ENCODE data around the gene PARK7.

PARK7 gene

DNA sequence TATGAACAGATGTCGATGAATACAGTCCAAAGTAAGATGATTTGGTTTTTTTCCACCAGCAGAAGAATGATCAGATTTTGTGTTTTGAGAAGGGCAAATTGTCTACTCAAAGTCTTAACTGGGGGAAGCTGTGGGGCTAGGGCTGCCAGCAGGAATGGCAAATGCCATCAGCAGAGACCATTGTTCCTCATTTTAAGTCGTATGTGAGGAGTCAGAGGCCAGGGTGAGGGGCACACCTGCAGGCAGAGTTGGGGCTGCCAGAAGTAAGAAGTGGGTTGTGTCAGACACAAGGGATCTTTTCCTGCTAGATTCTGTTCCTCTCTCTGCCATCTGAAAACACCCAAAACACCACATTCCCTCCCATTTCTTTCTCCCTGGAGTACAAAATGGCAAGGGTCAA, 8.7 kb downstream of the PARK7 start:
- DNase-seq (ENCODE audit: insufficient read length) (no peak), FAIRE-seq (no peak)
- TF ChIP-seq TAF1 (IDR thresholded peaks at IDR 0.05; ENCODE audit: borderline replicate concordance, low read depth, low read length), result no peak
- TF ChIP-seq POLR2AphosphoS5 (IDR thresholded peaks at IDR 0.05; ENCODE audit: low read depth, low read length), result no peak
- TF ChIP-seq POLR2A (IDR thresholded peaks at IDR 0.05; ENCODE audit: low read depth, low read length), result no peak

DNA sequence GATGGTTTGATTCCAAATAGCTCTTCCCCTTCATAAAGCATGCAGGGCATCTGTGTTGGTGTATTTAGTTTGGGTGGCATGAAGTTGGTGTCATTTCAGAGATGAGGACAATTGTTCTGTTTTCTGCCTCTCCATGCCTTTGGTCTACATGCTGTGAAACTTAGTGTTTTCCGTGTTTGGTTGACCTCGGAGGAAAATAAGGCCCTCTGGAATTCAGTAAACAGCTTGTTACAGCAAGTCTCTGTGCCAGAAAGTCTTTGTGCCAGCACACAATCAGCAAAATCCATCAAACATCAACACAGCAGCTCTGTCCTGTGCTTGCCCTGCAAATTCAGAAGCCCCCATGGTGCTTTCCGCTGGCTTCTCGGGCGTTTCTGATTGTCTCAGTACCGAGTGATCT, 9.5 kb downstream of the PARK7 start:
- no peak for TF ChIP-seq TAF1 (IDR thresholded peaks at IDR 0.05; ENCODE audit: borderline replicate concordance, low read depth, low read length)
- no peak for TF ChIP-seq POLR2A (IDR thresholded peaks at IDR 0.05; ENCODE audit: low read depth, low read length)
- no peak for TF ChIP-seq POLR2AphosphoS5 (IDR thresholded peaks at IDR 0.05; ENCODE audit: low read depth, low read length)
- FAIRE-seq (no peak), DNase-seq (ENCODE audit: insufficient read length) (no peak)

DNA sequence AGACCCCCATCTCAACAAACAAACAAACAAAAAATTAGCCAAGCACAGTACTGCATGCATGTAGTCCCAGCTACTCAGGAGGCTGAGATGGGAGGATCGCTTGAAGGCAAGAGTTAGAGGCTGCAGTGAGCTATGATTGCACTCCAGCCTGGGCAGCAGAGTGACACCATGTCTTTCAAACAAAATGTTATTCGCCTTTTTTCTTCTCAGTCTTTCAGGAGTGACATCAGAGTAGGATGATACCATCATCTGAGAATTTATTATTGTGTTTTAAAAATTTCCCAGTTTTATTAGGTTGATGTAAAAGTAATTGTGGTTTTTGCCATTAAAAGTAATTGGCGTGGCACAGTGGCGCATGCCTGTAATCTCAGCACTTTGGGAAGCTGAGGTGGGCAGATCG, 10.8 kb downstream of the PARK7 start:
- no peak for DNase-seq (ENCODE audit: insufficient read length)
- FAIRE-seq, result no peak

DNA sequence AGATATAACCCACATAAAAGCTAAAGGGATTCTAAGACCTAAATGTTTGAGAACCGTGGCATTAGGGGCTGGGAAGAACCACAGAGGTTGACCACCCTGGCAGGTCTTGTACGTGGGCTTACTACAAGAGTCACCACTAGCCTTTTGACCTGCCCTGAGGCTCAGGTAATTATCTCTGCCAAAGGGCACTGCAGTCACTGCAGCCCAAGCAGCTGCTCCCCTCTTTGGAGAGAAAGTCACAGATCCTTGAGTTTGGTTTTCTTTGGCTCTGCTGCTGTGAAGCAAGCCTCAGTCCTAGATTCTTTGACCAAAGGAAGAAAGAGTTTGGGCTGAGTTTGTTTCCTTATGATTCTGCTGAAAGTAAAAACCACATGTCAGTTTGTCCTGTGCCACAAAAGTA, 11.6 kb downstream of the PARK7 start:
- TF ChIP-seq TAF1 (IDR thresholded peaks at IDR 0.05; ENCODE audit: borderline replicate concordance, low read depth, low read length) (no peak), POLR2A (IDR thresholded peaks at IDR 0.05; ENCODE audit: low read depth, low read length) (no peak), POLR2AphosphoS5 (IDR thresholded peaks at IDR 0.05; ENCODE audit: low read depth, low read length) (no peak)
- FAIRE-seq (no peak), DNase-seq (ENCODE audit: insufficient read length) (no peak)

More for the DNA sequence above, 10.8 kb downstream of the PARK7 start:
- TF ChIP-seq POLR2AphosphoS5 (IDR thresholded peaks at IDR 0.05; ENCODE audit: low read depth, low read length) (no peak), POLR2A (IDR thresholded peaks at IDR 0.05; ENCODE audit: low read depth, low read length) (no peak), TAF1 (IDR thresholded peaks at IDR 0.05; ENCODE audit: borderline replicate concordance, low read depth, low read length) (no peak)

DNA sequence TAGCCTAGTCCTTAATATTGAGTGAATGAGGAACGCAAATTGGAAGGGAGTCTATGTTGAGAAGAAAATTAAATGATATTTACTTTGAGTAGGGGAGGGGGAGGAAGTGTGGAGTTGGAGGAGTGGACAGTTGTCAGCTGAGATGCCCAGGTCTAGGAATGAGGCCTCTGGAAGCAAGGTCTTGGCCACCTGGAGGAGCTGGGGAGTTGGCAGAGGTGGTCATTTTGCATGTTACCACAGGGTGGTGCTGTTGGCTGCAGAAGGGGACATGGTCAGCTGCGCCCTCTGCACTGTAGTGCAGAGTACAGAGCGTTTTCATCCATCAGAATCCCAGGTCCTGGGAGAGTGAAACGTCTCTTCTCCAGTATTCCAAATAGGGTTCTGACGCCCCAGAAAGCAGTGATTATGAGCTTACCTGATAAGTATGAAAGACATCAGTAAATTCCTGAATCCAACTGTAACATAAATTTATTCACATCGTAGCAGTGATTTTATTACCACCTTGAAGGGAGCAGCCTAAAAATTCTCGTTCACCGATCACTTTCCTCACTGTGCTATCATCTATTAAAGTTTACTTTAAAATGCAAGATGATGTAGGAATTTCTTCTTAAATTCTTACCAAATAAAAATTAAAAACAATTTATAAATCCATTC, 13.8 kb downstream of the PARK7 start:
- peak; percentile 51 for FAIRE-seq
- TF ChIP-seq POLR2A (IDR thresholded peaks at IDR 0.05; ENCODE audit: low read depth, low read length), result no peak
- DNase-seq (ENCODE audit: insufficient read length), result peak; percentile 37

DNA sequence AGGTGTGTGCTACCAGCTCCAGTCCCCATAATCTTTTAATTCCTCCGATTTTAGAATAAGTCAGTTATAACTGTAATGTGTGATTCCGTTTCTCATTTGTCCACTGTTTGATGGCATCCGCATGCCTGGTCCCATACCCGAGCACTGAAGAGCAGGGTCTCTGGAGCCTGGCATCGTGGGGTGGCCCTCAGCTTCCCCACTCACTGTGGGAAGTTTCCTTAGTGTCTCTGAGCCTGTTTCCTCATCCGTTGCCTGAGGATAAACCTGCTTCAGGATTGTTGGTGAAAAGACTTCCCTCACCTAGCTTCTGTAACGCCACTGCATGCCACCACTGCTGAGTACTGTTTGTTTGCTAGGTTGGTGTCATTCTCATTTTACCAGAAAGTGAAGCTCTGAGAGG, 19.5 kb downstream of the PARK7 start:
- TF ChIP-seq POLR2A (IDR thresholded peaks at IDR 0.05; ENCODE audit: low read depth, low read length), result no peak
- no peak for TF ChIP-seq TAF1 (IDR thresholded peaks at IDR 0.05; ENCODE audit: borderline replicate concordance, low read depth, low read length)
- DNase-seq (ENCODE audit: insufficient read length) (no peak), FAIRE-seq (no peak)

DNA sequence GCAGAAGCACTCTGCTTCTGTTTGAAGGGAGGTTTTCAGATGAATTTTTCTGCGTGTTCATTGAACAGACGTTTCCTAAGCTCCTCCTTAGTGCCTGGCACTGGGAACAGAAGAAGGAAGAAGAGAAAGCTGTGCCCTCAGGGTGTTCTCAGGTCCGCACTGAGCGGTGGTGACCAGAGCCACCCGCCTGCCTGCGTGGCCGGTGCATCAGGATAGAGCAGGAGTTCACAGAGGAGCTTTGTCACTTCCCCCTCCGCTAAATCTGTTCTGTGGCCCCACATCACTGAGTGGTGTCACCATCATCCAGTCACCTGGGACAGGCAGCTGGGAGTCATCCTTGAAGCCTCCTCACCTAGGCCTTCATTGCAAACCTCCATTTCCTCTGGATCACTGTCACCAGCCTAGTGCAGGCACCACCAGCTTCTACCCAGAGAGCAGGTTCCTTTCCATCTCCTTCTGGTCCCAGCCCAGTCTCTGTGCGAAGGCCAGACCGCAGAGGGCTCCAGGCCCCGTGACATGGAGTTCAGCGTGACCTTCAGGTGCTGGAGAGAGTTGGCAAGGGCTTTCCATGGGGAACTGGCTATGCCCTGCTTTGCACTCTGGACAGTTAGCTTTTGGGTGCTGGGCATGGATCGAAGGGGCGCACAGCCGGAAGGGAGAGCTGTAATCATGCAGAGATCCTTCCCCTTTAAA, 21.7 kb downstream of the PARK7 start:
- TF ChIP-seq POLR2AphosphoS5 (IDR thresholded peaks at IDR 0.05; ENCODE audit: low read depth, low read length) (no peak), POLR2A (IDR thresholded peaks at IDR 0.05; ENCODE audit: low read depth, low read length) (no peak), TAF1 (IDR thresholded peaks at IDR 0.05; ENCODE audit: borderline replicate concordance, low read depth, low read length) (no peak)

DNA sequence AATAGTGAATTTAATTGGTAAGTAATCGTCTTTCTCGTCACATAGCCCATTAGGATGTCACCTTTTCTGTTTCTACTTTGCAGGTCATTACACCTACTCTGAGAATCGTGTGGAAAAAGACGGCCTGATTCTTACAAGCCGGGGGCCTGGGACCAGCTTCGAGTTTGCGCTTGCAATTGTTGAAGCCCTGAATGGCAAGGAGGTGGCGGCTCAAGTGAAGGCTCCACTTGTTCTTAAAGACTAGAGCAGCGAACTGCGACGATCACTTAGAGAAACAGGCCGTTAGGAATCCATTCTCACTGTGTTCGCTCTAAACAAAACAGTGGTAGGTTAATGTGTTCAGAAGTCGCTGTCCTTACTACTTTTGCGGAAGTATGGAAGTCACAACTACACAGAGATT, 23.3 kb downstream of the PARK7 start:
- TF ChIP-seq POLR2A (IDR thresholded peaks at IDR 0.05; ENCODE audit: low read depth, low read length) (no peak), TAF1 (IDR thresholded peaks at IDR 0.05; ENCODE audit: borderline replicate concordance, low read depth, low read length) (no peak), POLR2AphosphoS5 (IDR thresholded peaks at IDR 0.05; ENCODE audit: low read depth, low read length) (no peak)
- FAIRE-seq (no peak), DNase-seq (ENCODE audit: insufficient read length) (no peak)

More for the DNA sequence above, 21.7 kb downstream of the PARK7 start:
- DNase-seq (ENCODE audit: insufficient read length) (no peak), FAIRE-seq (no peak)

DNA sequence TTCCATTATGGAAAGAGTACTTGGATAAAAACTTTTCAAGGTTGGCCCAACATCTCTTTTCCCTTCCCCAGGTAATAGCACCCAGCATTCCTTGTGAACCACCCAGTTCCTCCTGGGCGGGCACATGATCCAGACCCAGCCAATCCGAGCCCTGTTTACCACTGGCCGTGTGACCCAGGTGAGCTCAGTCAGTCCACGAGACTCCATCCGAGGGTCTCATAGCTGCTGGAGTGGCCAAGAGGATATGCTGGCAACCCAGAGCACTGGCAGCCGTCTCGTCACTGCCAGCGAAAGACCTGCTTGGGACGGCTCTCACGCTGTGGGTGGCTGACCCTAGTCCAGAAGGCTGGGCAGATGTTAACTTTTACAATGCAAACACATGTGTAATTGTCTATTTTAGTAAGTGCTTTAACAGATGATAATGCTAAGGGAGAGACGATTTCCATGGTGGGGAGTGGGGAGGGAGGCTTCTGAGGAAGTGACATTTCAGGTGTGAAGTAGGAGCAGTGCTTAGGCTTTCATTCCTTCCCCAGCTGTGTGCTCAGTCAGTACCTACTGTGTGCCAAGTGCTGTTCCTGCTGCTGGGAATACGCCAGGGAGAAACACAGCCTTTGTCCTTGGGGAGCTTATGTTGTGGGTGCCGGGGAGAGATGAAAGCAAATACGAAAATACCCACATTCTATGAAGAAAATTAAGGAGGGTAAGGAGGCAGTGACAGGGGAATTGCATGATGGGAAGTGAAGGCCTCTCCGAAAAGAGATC, 24.5 kb downstream of the PARK7 start:
- FAIRE-seq (no peak), DNase-seq (ENCODE audit: insufficient read length) (no peak)
- no peak for TF ChIP-seq TAF1 (IDR thresholded peaks at IDR 0.05; ENCODE audit: borderline replicate concordance, low read depth, low read length)
- no peak for TF ChIP-seq POLR2AphosphoS5 (IDR thresholded peaks at IDR 0.05; ENCODE audit: low read depth, low read length)
- no peak for TF ChIP-seq POLR2A (IDR thresholded peaks at IDR 0.05; ENCODE audit: low read depth, low read length)

DNA sequence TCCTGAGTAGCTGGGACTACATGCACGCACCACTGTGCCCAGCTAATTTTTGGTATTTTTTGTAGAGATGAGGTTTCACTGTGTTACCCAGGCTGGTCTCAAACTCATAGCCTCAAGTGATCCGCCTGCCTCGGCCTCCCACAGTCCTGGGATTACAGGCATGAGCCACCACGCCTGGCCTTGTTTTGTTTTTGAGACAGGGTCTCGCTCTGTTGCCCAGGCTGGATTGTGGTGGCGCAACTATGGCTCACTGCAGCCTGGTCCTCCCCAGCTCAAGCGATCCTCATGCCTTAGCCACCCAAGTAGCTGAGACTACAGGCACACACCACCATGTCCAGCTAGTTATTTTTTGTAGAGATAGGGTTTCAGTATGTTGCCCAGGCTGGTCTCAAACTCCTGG, 26.0 kb downstream of the PARK7 start:
- FAIRE-seq, result no peak
- no peak for TF ChIP-seq TAF1 (IDR thresholded peaks at IDR 0.05; ENCODE audit: borderline replicate concordance, low read depth, low read length)
- TF ChIP-seq POLR2A (IDR thresholded peaks at IDR 0.05; ENCODE audit: low read depth, low read length), result no peak
- no peak for DNase-seq (ENCODE audit: insufficient read length)

DNA sequence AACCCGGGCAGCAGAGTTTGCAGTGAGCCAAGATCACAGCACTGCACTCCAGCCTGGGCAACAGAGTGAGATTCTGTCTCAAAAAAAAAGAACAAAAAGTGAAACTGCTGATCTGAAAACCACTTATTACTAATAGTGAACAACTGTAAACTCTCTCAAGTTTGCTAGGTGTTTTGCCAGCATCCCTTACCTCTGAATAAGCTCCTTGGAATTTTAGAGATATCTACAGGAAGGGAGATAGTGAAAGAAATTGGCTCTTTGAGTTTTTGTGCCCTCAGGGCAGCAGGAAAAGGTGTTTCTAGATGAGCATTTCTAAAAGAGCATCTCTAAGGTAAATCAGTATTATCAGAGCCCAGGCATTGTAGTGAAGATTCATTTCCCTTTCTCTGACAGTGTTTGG, 27.1 kb downstream of the PARK7 start:
- TF ChIP-seq POLR2AphosphoS5 (IDR thresholded peaks at IDR 0.05; ENCODE audit: low read depth, low read length) (no peak), TAF1 (IDR thresholded peaks at IDR 0.05; ENCODE audit: borderline replicate concordance, low read depth, low read length) (no peak), POLR2A (IDR thresholded peaks at IDR 0.05; ENCODE audit: low read depth, low read length) (no peak)
- DNase-seq (ENCODE audit: insufficient read length) (no peak), FAIRE-seq (no peak)
